A673 (cell line): ENCODE results near the gene SSC5D. TPM values are rescaled to one million over a fixed set of nuclear protein-coding genes. Genes with fewer than 3 reads are reported as not detected.

ENCODE experiments used
- BruUV-seq: library from RNA; stranded (reverse); fragments of 400-500 nt; replicated peaks from 2 replicates; lab custom pipeline; 2021; lab: Mats Ljungman, UMichigan
- CTCF ChIA-PET: fragments of 300-600 bp; sonication (Branson Sonifier 250); formaldehyde crosslinking; loops from one replicate; lab custom pipeline; 2022; ENCODE audit warnings: antibody characterized with exemption; lab: Charles Lee
- POLR2A ChIA-PET: fragments of 300-600 bp; sonication (Branson Sonifier 250); formaldehyde crosslinking; loops from one replicate; lab custom pipeline; 2022; ENCODE audit warnings: antibody characterized with exemption; ENCODE audit not compliant: low non-redundant PET; lab: Charles Lee
- DNase-seq: peaks from one replicate; pipeline ENCODE4 v3.0.0-alpha.2; 2015; ENCODE audit warnings: low spot score
- H3K27ac ChIP-seq: fragments of 200-600 bp; sonication (generic); 2 replicates; pipeline ENCODE4 v1.5.1; 2016; ENCODE audit warnings: mixed run types, low read depth, mild to moderate bottlenecking, mixed read lengths, antibody characterized with exemption, low read length; ENCODE audit not compliant: poor library complexity, severe bottlenecking
- H3K27me3 ChIP-seq: fragments of 200-600 bp; sonication (generic); replicated peaks from 2 replicates; pipeline ENCODE4 v1.6.1; 2017; ENCODE audit warnings: mixed run types, low read depth, mild to moderate bottlenecking, mixed read lengths, antibody characterized with exemption, low read length; ENCODE audit not compliant: insufficient read depth, poor library complexity
- H3K36me3 ChIP-seq: fragments of 200-600 bp; sonication (generic); 2 replicates; pipeline ENCODE4 v1.6.1; 2016; ENCODE audit warnings: mixed run types, mild to moderate bottlenecking, mixed read lengths, antibody characterized with exemption, low read length; ENCODE audit not compliant: insufficient read depth, poor library complexity, severe bottlenecking
- H3K4me1 ChIP-seq: fragments of 200-600 bp; sonication (generic); 2 replicates; pipeline ENCODE4 v1.6.1; 2017; ENCODE audit warnings: mixed run types, mild to moderate bottlenecking, mixed read lengths, antibody characterized with exemption, low read length; ENCODE audit not compliant: insufficient read depth, poor library complexity, severe bottlenecking
- H3K4me3 ChIP-seq: fragments of 200-600 bp; sonication (generic); 2 replicates; pipeline ENCODE4 v1.5.1; 2016; ENCODE audit warnings: low read depth, mixed run types, mild to moderate bottlenecking, mixed read lengths, low read length; ENCODE audit not compliant: poor library complexity, severe bottlenecking
- H3K9me3 ChIP-seq: fragments of 200-600 bp; sonication (generic); 2 replicates; pipeline ENCODE4 v1.6.1; 2016; ENCODE audit warnings: mixed run types, low read depth, mild to moderate bottlenecking, mixed read lengths, antibody characterized with exemption, low read length; ENCODE audit not compliant: poor library complexity, severe bottlenecking
- CTCF ChIP-seq: fragments of 300-800, 200-600 bp; sonication (generic); conservative IDR thresholded peaks from 2 replicates; pipeline ENCODE4 v1.5.1; 2017; ENCODE audit warnings: low read depth, mild to moderate bottlenecking, antibody characterized with exemption, low read length, moderate library complexity, mixed read lengths
- EZH2 ChIP-seq: fragments of 200-600 bp; sonication (generic); IDR thresholded peaks from 2 replicates; pipeline ENCODE4 v1.6.1; 2017; ENCODE audit warnings: borderline replicate concordance, low read depth, mild to moderate bottlenecking, mixed read lengths, antibody characterized with exemption, low read length; ENCODE audit not compliant: poor library complexity, severe bottlenecking
- intact Hi-C: fragments of 100-400 bp; cut with micrococcal nuclease; formaldehyde crosslinking; loops from one replicate; pipeline ENCODE4 v1.10.0; 2022; ENCODE audit not compliant: unreplicated experiment
- total RNA-seq: library from RNA; stranded (reverse); gene quantifications from 2 replicates; pipeline ENCODE4 v1.2.3, GENCODE V29; 2021

The SSC5D gene
- total RNA-seq, 1 experiment from 2014 or later = 1.4 TPM

- Histone ChIP-seq H3K4me1 (peaks cover 12% of the 10 kb centered on the region), H3K36me3 (no peaks in the 10 kb centered on the region), H3K27me3 (peaks cover 37% of the 10 kb centered on the region), H3K27ac (no peak overlapping the region), H3K4me3 (no peak overlapping the region), H3K9me3 (no peaks in the 10 kb centered on the region)
- no peak for DNase-seq
- ChIA-PET POLR2A (interaction anchor here (0.7 kb wide), 1 partner anchor 12 kb away, joined by 4 read pairs; no protein-coding TSS in a partner anchor), CTCF (interaction anchor here (0.7 kb wide), 1 partner anchor 289 kb away, joined by 4 read pairs; no protein-coding TSS in a partner anchor)
- BruUV-seq = no TSS peak
- intact Hi-C loops = no loop called here
- TF ChIP-seq EZH2 (no peak), CTCF (no peak)
These were observed 38.8 kb upstream of the SSC5D start for GRCh38 chr19:55449469-55449868.

- TF ChIP-seq EZH2 = peak; percentile 73
- TF ChIP-seq CTCF = no peak
- POLR2A ChIA-PET = interaction anchor here (0.6 kb wide), 1 partner anchor 16 kb away, joined by 7 read pairs; no protein-coding TSS in a partner anchor
- CTCF ChIA-PET = interaction anchor here (0.9 kb wide), 1 partner anchor 366 kb away, joined by 6 read pairs; no protein-coding TSS in a partner anchor
- no peaks in the 10 kb centered on the region for H3K36me3 ChIP-seq
- DNase-seq = no peak
- intact Hi-C loops = no loop called here
- H3K9me3 ChIP-seq = no peaks in the 10 kb centered on the region
- no TSS peak for BruUV-seq
- H3K27me3 ChIP-seq = peaks cover 27% of the 10 kb centered on the region
- H3K27ac ChIP-seq = no peak overlapping the region
- H3K4me1 ChIP-seq = peaks cover 12% of the 10 kb centered on the region
- H3K4me3 ChIP-seq = peak overlapping the region; percentile 46
These were observed 36.9 kb upstream of the SSC5D start for GRCh38 chr19:55451163-55451964.

GRCh38 chr19:55451965-55452748 lies 36.1 kb upstream of the SSC5D start:
- Histone ChIP-seq H3K4me1 (peaks cover 12% of the 10 kb centered on the region), H3K9me3 (no peaks in the 10 kb centered on the region), H3K27me3 (peaks cover 24% of the 10 kb centered on the region), H3K36me3 (no peaks in the 10 kb centered on the region), H3K27ac (no peak overlapping the region), H3K4me3 (peak overlapping the region; percentile 46)
- CTCF ChIA-PET = interaction anchor here (0.6 to 0.7 kb wide), 2 partner anchors 29 to 83 kb away, joined by 3 to 4 read pairs; no protein-coding TSS in a partner anchor
- BruUV-seq = no TSS peak
- no peak for DNase-seq
- POLR2A ChIA-PET = no interaction called here
- TF ChIP-seq CTCF (no peak), EZH2 (no peak)
- intact Hi-C loops = no loop called here
